Middle frontal gyrus (tissue), 1 donor: ENCODE results near the gene FOXP4.
A peak's percentile ranks its signal among the peaks of the same experiment; 100 is the strongest.
"Not testable (repeated sequence)": the region's sequence is repeated elsewhere in the genome, so short reads cannot be mapped to it uniquely, and the experiment has no call there.

Experiments
- DNase-seq: peaks from one replicate; pipeline ENCODE4 v3.0.0-alpha.2; 2015; ENCODE audit warnings: low spot score; ENCODE audit errors: extremely low spot score

Gene FOXP4

DNA sequence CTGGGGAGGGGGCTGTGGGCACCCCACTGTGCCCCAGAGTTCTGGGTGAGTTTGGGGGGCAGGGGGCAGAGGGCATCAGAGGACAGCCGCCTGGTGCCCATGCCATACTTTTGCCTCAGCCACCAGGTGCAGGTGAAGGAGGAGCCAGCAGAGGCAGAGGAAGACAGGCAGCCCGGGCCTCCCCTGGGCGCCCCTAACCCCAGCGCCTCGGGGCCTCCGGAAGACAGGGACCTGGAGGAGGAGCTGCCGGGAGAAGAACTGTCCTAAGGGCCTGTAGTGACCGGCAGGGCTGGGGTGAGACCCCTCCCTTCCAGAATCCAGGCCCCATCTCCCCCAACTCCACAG is 52.5 kb downstream of the FOXP4 start:
- no peak for DNase-seq

DNA sequence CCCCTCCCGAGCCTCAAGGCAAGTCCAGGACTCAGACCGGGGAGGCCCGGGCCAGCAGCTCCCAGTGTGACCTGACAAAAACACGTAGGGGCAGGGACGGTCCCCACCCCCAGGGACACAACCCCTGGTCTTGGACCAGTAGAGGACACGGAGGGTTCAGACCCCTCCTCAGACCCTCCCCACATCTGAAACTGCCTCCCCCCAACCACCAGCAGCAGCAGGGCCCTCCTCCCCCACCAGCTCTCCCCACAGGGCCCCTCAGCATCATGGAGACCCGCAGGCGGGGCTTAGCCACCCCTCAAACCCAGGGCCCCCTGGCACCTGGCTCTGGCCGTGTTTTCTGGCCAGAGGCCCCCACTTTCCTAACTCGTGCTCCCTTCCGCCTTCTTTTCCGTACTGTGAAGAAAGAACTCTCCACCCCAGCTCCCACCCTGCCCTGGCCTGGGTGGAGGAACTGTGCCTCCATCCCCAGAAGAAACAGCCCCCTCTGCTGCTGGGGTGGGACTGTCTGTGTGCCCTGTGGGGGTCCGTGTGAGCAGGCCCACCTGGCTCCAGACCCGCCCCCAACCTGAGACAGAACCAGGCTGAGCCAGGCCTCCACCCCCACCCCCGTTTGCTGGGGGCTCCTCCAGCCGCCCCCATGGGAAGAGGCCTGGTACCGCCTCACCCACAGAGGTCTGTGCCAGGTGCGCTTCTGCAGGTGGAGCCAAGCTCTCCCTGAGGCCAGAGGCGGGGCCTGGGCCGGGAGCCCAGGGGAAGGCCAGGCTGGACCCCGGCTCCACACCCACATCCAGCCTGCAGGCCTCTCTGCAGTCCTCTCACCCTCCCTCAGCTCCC is 53.1 kb downstream of the FOXP4 start:
- DNase-seq: no peak

DNA sequence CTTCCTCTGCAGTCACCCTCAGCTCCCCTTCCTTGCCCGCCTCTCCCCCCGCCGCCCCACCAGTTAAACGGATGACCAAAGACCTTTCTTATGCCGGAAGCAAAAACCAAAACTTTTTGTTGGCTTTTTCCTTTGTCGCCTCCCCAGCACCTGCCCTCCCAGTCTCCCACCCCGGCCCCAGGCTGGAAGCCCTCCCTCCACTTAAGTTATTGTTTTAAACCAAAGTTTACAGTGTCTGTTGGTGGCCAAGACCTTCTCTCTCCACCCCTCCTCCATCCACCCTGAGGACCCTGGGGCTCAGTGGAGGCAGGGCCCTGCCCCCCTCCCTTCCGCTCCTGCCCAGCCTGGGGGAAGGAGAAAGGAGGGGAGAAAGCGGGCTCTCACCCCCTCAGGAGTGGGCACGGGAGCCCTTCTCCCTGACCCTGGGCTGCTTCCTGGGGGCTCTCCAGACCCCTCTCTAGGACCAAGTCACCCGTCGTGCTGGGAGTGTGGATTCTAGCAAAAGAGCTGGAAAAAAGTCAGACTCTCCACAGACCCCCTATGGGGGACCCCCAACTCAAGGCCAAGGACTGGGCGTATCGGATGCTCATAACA is 53.8 kb downstream of the FOXP4 start:
- no peak for DNase-seq

DNA sequence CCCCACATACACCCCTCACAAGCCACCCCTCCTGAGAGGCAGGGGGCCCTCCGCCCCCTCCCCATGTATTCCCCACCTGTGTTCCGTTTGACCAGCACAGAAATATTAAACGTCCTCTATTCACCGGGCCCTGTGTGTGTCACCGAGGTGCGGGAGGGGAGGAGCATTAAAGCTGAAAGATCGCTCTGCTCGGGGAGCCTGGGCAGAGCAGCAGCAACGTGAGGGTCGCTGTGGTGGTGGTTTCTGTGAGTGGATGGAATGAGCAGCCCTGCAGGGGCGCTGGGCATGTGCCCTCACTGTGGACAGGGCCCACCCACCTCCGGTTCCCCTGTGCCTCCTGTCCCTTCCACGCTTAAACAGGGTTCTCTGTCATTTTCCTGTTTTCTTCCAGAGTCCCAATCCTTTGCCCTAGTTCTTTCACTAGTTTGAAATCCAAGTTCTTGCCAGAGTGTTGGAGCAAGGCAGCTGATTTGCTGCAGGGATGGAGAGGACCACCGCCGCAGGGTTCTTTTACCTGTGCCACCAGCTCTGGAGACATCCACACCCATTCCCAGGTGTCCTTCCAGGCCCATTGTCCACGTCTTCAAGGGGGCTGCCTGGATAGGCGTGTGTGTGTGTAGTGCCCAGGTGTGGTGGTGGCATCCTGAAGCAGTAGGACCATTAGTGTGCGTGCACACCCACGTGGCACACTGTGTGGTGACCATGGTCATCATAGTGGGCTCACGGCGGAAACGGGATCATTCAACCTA is 54.5 kb downstream of the FOXP4 start:
- DNase-seq: no peak

DNA sequence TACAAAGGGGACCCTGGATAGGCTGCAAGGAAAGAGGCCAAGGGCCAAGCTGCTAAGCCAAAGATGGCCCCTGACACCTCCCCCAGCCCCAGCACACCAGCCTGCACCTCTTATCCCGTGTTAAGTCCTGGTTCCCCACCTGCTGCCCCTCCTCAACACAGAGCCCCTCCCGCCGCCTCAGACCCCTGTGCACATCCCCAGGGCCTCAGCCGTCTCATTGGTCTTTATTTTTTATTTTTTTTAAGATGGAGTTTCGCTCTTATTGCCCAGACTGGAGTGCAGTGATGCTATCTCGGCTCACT is 55.0 kb downstream of the FOXP4 start:
- DNase-seq: no peak

DNA sequence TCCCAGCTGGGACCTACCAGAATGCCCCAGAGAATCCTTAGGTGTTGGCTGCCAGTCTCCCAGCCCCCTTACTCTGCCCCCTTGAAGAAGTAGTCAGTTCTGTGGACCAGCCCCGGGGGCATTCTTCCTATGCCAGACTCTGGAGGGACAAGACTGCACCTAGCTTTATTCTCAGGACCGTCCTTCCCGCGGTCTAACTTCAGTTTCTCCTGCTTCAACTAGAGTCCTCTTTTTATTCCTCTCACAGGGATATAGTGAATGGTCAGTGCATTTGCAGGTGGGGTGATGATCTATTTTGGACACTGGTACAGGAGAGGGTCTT is 56.2 kb downstream of the FOXP4 start:
- DNase-seq: no peak

DNA sequence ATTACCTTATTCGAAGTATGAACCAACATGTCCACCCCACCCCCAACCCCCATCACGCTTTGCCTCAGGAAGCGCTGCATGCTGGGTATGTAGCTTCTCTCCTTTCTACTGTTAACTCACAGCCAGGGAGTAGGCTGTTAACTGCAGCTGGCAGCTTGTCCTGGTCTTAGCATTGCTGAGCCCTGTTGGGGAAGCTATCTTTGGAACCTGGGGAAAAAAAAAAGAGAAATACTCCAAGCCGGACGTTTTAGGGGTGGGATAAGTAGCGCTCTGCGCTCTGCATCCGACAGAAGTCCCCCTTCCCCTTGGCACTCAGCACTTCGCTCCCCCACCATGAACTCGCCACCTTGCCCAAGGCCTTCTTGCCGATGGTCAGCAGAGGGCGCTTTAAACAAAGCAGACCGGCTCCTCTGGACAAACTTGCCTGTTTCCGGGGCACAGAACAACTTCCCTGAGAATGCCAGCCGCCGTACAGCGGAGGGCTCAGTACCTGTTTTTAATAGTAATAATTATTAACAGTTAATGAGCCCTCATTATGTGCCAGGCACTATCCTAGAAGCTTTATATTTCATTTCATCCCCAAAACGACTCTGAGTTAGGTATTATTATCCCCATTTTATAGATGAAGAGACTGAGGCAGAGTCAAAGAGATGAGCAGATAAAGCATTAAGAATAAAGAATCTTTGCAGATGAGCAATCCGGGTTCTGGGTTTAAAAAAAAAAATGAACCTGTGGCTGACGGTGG is 56.9 kb downstream of the FOXP4 start:
- peak; percentile 84 for DNase-seq

DNA sequence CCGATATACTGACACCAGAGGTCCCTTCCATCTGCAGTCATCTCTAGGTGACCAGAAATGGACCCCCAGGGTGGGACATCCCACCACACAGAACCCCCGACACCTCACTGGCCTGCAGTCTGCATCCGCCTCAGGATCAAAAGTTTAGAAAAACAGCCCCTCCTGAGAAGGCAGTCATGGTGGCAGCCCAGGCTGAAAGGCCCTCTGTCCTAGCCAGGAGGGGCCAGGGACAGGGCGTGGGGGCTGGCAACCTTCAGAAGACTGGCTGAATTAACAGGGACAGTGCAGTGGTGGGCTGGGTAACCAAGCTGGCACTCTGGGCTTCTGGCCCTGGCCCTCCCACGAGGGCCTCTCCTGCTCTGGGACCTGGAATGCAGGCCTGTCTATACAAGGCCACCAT is 57.8 kb downstream of the FOXP4 start:
- DNase-seq: no peak

DNA sequence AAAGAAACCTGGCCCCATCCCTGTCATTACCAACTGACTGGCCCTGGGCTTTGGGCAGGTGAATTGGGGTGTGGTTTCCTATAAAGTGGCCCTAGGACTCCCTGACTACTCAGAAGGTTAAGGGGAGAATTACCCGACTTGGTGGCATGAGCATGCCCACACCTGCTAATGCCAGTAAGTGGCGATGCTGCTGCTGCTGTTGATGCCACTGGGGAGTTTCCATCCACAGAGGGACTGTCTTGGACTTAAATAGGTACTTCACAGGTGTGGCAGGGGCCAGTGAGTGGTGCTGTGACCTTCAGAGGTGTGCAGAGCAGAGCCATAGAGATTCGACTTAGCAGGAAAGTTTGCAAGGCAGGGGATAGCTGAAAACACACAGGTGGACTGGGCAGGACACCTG is 59.5 kb downstream of the FOXP4 start:
- no peak for DNase-seq

DNA sequence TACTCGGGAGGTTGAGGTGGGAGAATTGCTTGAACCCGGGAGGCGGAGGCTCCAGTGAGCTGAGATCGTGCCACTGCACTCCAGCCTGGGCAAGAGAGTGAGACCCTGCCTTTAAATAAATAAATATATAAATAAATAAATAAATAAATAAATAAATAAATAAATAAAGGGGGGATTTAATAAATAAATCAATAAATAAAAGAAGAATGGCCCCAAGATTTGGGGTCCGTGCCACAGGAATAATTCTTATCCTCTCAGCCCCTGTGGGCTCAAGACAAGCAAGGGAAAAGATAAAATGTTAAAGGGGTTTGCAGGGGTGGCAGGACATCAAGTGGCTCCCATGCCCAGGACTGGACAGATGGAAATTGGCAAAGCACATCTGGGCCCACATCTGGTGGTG is 60.9 kb downstream of the FOXP4 start:
- DNase-seq: no peak

DNA sequence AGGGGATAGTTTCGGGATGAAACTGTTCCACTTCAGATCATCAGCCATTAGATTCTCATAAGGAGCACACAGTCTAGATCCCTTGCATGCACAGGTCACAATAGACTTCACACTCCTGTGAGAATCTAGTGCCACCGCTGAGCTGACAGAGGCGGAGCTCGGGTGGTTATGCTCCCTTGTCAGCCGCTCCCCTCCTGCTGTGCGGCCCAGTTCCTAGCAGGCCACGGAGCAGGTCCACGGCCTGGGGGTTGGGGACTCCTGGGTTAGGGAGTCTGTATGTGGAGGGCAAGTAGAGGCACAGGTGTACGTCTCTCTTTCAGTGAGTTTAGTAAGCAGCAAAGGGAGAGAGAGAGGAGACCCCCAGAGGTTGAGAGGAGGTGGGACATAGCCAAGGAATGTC is 61.6 kb downstream of the FOXP4 start:
- no peak for DNase-seq

DNA sequence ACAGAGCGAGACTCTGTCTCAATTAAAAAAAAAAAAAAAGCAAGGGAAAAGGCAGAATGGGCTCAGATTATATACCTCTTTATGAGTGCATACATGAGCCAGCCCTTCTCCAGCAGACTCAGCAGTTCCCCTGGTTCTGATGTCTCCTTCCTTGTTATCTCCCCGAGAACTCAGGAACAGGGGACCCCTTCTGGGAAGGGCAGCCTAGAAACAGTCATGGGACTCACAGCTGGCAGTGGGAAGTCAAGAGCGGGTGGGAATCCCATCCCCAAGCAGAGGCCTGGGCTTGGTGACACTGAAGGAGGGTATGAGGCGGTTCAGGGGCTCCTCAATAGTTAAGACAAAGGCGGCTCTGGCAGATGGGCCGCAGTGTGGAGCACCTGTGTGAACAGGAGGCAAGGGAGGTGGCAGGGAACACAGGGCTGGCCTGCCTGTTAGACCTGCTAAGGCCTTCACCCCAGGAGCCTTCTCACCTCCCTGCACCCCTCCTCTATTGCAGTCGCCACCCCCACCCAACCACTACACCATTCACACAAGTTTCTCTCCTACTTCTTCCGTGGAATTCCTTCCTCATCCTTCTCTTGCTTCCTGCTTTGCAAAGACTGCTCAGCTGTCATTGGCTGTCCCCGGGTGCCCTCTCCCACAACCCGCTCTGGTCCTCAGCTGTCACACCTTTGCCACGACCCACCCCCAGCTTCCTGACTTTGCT is 62.4 kb downstream of the FOXP4 start:
- no peak for DNase-seq

DNA sequence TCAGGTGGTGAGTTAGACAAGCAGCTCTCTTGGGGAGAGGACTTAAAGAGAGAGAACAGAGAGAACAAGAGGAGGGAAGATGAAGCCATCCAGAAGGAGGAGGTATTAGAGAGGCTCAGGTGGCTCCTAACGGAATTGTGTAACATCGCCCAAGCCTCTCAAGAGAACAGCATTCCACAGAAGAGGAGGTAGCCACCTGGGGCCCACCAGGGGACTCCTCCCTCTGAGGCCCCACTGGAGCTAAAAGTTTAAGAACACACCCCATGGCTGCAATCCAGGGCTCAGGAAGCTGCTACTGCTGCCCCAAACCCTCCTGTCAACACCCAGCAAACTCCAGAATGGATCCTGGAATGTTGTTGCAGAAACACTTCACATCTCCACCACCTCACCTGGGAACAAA is 68.5 kb downstream of the FOXP4 start:
- no peak for DNase-seq

DNA sequence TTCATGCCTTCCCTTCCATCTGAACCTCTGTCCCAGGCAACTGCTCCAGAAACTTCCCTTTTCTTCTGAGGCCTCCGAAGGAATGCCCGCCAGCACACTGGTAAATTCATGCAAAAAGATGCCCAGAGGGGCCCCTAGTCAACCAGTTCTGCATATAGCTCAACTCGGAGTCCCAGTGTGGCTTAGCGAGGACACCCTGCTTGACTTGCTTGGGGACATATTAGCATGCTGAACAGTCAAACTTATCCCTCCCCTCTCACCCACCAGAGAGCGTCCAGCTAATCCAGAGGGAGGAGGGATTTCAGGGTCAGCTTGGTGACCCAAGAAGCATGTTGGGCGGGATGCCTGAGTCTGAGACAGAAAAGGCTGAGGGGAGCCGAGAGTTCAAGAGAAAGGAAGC is 69.1 kb downstream of the FOXP4 start:
- no peak for DNase-seq

DNA sequence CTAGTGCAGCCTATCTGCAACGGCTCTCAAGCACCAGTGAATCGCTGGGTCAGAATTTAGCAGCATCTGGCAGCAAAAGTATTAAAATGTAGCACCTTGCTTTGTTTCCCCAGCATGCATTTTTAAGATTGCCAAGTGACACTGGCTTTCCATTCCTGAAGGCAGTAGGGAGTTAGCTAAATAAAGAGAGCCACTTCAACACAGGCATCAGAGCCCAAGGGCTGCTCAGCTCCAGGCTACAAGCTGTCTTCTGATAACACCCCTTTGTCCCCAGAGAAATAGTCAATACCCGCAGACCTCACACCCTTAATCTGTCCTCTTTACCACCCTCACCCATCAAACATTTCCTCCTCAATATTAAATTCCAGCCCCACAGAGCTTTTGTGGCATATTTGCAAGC is 72.4 kb downstream of the FOXP4 start:
- no peak for DNase-seq

DNA sequence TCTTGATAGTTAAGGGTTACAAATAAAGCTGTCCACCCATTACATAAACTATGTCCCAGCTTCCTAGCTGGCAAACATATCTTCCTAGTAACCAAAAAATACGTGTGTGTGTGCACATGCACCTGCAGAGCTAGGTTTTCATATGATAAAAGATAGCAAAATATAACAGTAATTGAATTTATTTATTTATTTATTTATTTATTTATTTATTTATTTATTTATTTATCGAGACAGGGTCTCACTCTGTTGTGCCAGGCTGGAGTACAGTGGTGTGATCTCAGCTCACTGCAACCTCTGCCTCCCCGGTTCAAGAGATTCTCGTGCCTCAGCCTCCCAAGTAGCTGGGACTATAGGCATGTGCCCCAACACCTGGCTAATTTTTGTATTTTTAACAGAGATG is 73.0 kb downstream of the FOXP4 start:
- DNase-seq: not testable (repeated sequence)

DNA sequence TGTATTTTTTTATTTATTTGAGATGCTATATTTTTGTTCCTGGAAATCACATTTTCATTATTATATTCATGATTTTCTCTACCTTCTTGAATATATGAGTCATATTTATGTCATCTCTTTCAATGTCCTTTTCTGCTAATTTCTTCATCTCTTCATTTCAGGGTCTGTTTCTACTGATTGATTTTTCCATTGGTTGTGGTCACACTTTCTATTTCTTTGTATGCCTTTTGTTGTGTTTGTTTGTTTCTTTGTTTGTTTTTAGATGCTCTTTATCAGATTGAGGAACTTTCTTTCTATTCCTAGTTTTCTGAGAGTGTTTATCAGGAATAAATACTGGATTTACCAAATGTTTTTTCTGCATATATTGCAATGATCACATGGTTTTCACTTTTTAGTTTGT is 75.2 kb downstream of the FOXP4 start:
- DNase-seq: no peak

DNA sequence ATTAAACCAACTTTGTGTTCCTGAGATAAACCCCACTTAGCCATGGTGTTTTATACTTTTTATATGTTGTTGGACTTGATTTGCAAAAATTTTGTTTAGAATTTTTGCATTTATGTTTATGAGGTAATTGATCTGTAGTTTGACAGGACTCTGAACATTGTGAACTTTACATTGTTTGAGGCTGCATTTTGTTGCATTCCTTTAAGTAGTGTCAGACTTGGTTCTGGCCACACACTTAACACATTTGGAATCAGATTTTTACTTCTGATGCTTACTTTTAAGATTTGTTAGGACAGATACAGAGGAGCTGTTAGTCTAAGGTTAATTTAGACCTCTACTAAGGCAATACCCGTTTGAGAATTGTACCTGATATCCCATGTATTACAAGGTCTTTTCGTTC is 75.6 kb downstream of the FOXP4 start:
- DNase-seq: no peak

DNA sequence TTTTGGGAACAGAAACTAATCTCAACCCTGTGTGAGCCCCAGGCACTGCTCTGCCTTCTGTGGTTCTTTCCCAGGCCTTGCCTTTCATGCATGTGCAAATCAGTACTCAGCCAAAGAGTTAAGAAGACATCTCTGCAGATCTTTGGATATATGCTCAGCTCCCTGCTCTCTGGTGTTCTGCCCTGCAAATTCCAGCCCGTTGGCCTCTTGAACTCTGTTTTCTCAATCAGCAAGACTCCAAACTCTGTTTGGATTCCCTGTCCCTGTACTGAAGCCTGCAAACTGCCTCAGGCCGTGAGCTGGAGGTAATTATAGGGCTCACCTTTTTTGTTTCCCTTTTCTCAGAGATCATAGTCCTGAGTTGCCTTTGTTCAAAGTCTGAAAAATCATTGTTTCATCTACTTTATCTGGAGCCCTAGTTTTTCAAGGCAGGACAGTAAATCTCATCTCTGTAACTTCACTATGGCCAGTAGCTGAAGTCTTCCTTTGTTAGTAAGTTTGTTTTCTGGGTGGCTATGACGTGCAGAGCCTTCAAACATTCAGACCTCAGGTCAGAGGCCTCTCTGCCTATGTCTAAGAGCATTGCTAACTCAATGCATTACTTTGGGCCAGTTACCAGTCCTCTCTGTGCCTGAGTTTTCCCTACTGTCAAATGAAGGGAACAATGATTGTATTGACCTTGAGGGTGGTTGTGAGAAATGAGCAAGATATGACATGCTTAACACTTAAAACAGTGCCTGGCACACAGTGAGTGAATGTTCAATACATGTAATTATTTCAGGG is 76.2 kb downstream of the FOXP4 start:
- DNase-seq: no peak

DNA sequence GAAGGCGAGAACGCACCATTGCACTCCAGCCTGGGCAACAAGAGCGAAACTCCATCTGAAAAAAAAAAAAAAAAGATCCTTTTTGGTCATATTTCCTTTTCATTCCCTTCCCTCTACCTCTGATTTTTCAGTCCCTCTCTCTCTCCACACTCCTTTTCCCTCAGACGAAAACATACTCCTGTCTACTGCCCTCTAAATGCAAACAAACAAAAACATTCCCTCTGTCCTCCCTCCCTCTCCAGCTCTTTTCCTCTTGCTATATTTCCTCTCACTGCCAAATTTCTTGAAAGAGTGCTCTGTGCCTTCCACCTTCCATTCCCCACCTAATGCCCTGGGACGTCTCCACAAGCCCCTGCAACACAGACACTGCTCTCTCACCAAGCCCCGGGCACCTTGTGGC is 77.1 kb downstream of the FOXP4 start:
- no peak for DNase-seq
